ENCODE data around the gene MXRA8.

Gene MXRA8

DNA sequence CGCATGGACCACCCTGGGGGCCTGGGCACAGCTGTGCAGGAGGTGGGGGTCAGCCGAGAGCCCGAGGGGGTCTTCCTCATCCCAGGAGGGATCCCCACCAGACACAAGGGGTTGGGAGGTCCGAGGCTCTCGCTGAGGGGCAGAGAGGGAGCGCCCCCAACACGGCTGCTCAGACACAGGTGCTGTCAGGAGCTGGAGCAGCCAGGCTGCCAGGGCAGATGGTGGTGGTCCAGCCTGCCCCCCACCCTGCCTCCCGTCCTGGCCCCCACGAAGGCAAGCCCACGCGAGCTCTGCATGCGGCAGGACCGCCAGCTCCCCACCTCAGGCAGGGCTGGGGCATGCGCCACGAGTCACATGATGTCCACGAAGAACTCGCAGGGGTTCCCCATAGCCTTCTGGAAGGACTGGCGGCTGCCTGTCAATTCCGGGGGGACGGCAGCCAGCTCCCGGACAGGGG, 22.5 kb downstream of the MXRA8 start:
- DNase-seq (ENCODE audit: low read depth in 2 of 2) = no peak

DNA sequence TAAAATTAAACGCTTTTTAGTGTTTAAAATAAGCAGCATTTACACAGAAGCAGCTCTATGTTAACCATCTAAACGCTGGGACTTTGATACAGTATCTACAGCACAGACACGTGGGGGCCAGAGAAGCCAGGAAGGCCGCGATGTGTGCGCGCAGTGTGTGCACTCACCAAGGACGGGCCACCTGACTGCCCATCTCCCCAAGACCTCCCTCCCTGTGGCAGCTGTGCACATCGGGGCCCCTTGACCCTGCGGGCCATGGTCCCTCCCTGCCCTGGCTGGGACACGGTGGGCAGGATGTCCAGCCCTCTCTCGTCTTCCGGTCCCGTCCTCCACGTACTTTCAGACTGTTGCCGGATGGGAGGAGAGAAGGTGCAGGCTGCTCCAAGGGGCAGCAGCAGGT, 23.1 kb downstream of the MXRA8 start:
- DNase-seq (ENCODE audit: low read depth in 2 of 2) = no peak

DNA sequence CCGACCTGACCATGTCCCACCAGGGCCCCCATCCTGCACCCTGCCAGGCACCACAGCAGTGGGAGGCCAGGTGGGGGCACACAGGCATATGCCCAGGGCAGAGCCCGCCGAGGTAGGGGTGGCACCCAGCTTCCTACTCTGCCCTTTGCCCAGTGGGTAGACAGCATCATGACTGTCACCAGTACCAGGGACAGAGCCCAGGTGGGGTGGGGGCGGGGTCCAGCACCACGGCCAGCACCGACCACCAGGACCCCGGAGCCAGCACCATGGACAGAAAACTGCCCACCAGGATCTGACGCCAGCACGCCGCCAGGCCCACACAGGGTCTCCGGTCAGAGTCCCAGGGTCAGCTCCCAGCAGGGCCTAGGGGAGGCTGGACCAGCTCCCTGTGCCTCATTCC, 23.5 kb downstream of the MXRA8 start:
- no peak for DNase-seq (ENCODE audit: low read depth in 2 of 2)

DNA sequence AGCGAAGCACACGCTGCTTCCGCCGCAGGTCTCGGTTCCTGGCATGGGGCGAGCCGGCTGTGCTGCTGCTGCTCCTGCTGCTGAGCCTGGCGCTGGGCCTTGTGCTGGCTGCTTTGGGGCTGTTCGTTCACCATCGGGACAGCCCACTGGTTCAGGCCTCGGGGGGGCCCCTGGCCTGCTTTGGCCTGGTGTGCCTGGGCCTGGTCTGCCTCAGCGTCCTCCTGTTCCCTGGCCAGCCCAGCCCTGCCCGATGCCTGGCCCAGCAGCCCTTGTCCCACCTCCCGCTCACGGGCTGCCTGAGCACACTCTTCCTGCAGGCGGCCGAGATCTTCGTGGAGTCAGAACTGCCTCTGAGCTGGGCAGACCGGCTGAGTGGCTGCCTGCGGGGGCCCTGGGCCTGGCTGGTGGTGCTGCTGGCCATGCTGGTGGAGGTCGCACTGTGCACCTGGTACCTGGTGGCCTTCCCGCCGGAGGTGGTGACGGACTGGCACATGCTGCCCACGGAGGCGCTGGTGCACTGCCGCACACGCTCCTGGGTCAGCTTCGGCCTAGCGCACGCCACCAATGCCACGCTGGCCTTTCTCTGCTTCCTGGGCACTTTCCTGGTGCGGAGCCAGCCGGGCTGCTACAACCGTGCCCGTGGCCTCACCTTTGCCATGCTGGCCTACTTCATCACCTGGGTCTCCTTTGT, 24.7 kb downstream of the MXRA8 start:
- DNase-seq (ENCODE audit: low read depth in 2 of 2) = no peak

DNA sequence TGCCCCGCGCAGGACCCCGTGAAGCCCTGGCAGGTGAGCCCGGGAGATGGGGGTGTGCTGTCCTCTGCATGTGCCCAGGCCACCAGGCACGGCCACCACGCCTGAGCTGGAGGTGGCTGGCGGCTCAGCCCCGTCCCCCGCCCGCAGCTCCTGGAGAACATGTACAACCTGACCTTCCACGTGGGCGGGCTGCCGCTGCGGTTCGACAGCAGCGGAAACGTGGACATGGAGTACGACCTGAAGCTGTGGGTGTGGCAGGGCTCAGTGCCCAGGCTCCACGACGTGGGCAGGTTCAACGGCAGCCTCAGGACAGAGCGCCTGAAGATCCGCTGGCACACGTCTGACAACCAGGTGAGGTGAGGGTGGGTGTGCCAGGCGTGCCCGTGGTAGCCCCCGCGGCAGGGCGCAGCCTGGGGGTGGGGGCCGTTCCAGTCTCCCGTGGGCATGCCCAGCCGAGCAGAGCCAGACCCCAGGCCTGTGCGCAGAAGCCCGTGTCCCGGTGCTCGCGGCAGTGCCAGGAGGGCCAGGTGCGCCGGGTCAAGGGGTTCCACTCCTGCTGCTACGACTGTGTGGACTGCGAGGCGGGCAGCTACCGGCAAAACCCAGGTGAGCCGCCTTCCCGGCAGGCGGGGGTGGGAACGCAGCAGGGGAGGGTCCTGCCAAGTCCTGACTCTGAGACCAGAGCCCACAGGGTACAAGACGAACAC, 25.4 kb downstream of the MXRA8 start:
- DNase-seq (ENCODE audit: low read depth in 2 of 2) = no peak

DNA sequence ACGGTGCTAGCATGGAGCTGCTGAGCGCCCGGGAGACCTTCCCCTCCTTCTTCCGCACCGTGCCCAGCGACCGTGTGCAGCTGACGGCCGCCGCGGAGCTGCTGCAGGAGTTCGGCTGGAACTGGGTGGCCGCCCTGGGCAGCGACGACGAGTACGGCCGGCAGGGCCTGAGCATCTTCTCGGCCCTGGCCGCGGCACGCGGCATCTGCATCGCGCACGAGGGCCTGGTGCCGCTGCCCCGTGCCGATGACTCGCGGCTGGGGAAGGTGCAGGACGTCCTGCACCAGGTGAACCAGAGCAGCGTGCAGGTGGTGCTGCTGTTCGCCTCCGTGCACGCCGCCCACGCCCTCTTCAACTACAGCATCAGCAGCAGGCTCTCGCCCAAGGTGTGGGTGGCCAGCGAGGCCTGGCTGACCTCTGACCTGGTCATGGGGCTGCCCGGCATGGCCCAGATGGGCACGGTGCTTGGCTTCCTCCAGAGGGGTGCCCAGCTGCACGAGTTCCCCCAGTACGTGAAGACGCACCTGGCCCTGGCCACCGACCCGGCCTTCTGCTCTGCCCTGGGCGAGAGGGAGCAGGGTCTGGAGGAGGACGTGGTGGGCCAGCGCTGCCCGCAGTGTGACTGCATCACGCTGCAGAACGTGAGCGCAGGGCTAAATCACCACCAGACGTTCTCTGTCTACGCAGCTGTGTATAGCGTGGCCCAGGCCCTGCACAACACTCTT, 26.2 kb downstream of the MXRA8 start:
- no peak for DNase-seq (ENCODE audit: low read depth in 2 of 2)

DNA sequence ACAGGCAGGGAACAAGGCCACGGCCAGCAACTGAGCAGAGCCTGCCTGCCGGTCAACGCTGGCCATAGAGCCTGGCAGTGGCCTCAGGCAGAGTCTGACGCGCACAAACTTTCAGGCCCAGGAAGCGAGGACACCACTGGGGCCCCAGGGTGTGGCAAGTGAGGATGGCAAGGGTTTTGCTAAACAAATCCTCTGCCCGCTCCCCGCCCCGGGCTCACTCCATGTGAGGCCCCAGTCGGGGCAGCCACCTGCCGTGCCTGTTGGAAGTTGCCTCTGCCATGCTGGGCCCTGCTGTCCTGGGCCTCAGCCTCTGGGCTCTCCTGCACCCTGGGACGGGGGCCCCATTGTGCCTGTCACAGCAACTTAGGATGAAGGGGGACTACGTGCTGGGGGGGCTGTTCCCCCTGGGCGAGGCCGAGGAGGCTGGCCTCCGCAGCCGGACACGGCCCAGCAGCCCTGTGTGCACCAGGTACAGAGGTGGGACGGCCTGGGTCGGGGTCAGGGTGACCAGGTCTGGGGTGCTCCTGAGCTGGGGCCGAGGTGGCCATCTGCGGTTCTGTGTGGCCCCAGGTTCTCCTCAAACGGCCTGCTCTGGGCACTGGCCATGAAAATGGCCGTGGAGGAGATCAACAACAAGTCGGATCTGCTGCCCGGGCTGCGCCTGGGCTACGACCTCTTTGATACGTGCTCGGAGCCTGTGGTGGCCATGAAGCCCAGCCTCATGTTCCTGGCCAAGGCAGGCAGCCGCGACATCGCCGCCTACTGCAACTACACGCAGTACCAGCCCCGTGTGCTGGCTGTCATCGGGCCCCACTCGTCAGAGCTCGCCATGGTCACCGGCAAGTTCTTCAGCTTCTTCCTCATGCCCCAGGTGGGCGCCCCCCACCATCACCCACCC, 27.0 kb downstream of the MXRA8 start, which contains the start of gene TAS1R3:
Gene TAS1R3, plus strand, starts transcription at position 213 of the 898 bp plus-strand sequence. Its CDS starts 66 bp downstream, at position 279.
- DNase-seq (ENCODE audit: low read depth in 2 of 2) = no peak

DNA sequence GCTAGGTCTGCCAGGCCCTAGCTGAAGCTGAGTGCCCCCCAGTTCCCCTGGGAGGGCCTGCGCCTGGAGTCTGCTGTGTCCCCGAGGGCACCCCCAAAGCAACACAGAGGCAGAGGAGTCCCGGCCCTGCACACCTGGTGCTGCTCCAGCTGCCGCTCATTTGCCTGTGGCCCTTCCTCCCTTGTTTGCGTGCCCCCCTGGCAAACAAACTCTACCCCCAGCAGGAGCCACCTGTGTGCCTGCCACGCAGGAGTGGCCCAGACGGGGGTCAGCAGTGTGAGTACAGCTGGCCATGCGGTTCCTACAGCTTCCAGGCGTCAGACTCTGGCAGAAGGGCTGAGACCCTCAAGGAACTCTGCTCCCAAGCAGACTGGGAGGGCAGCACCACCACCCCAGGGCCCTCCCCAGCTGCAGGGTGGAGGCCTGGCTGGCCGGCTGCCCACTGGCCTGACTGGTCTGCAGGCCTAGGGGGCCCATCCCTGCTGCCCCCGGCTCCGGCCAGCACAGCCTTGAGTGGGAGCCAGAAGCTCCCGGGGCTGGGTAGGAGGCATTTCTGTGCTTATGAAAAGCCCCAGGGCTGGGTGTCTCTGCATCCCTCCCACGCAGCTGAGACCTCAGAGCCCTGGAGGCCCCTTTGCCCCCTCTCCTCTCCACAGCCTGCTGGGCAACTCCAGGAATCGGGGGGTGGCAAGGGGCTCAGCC, 27.8 kb downstream of the MXRA8 start:
- no peak for DNase-seq (ENCODE audit: low read depth in 2 of 2)

DNA sequence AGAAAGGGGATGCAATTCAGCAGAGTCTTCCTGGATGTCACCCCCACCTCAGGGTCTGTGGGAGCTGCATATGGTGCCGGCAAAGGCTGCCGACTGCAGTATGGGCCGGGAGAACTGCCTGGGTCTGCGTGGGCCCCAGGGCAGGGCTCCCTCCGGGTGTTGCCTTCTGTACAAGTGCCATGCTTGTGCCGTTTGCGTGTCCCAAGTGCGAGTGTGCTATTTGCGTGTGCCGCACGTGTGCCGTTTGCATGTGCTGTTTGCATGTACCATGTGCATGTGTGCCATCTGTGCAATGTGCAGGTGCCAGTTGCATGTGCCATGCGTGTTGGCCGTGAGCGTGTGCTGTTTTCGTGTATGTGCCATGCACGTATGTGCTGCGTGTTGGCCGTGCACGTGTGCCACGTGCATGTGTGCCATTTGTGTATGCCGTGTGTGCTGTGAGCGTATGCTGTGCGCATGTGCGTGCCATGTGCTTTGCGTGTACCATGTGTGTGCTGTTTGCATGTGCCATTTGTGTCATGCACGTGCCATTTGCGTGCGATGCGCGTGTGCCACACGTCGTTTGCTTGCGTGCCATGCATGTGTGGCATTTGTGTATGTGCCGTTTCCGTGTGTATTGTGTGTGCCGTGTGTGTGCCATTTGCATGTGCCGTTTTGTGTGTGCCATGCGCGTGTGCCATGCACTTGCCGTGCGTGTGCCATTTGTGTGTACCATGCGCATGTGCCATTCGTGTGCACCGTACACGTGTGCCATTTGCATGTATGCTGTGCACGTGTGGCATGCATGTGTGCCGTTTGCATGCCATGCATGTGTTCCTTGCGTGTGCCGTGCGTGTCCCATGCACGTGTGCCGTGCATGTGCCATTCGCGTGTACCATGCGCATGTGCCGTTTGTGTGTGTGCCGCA, 28.8 kb downstream of the MXRA8 start:
- no peak for DNase-seq (ENCODE audit: low read depth in 2 of 2)

DNA sequence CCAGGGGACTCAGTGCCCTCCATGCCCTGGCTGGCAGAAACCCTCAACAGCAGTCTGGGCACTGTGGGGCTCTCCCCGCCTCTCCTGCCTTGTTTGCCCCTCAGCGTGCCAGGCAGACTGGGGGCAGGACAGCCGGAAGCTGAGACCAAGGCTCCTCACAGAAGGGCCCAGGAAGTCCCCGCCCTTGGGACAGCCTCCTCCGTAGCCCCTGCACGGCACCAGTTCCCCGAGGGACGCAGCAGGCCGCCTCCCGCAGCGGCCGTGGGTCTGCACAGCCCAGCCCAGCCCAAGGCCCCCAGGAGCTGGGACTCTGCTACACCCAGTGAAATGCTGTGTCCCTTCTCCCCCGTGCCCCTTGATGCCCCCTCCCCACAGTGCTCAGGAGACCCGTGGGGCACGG, 30.1 kb downstream of the MXRA8 start:
- DNase-seq (ENCODE audit: low read depth in 2 of 2) = no peak

DNA sequence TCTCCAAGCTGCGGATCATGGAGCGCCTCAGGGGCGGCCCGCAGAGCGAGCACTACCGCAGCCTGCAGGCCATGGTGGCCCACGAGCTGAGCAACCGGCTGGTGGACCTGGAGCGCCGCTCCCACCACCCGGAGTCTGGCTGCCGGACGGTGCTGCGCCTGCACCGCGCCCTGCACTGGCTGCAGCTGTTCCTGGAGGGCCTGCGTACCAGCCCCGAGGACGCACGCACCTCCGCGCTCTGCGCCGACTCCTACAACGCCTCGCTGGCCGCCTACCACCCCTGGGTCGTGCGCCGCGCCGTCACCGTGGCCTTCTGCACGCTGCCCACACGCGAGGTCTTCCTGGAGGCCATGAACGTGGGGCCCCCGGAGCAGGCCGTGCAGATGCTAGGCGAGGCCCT, 31.1 kb downstream of the MXRA8 start:
- DNase-seq (ENCODE audit: low read depth in 2 of 2) = no peak

DNA sequence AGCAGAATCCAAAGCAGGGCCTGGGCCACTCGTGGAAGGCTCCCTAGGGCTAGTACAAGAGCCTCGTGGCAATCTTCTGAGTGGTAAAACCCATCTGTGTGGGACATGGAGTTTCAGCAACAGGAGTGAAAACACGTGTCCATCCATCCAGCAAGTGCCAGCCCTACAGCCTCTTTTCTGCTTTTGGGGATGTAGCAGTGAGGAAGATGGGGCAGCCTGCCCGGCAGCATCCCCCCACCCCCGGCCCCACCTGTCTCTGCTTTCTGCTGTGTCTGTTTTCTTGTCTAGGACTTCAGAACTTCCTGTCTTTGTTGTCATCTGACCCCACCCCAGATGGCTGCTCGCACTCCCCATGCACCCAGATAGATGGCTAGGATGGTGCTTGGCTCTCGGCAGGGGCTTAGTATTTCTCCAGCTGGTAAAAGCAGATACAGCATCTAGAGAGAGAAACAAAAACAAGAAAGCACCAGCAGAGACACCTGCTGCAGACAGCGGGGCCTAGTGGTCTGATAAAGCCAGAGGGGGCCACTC, 32.2 kb downstream of the MXRA8 start:
- no peak for DNase-seq (ENCODE audit: low read depth in 2 of 2)

DNA sequence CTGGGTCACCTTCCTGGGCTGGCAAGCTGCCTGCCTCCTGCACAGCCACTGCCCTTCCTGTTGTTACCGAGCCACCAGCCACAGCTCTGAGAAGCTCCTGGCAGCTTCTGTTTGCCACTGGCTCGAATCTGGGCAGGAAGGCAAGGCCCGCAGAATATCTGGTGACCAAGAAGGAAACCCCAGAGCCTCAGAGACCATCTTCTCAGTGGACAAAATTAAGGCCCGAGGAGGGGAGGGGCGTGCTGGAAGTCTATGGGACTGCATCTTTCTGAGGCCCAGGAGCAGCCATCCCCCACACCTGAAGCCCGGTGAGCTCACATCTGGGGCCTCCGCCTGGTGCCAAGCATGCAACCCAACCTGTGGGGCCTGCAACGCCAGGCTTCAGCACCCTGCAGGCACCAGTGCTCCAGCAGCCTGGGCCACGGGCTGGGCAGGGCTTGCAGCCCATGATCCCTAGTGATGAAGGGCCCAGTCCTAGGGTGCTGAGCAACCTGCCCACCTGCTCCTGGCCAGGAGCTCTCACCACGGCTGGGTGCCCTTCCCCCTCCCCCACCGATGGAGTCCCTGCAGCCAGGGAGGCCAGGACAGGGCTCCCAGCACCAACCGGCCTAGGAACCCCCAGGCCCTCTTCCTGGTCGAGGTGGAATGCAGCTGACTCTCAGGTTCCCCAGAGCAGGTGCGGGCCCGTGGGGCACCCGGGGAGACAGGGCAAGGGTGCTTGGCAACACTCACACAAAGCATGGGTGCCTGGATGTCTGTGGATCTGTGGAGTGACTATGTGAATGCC, 32.9 kb downstream of the MXRA8 start:
- no peak for DNase-seq (ENCODE audit: low read depth in 2 of 2)

DNA sequence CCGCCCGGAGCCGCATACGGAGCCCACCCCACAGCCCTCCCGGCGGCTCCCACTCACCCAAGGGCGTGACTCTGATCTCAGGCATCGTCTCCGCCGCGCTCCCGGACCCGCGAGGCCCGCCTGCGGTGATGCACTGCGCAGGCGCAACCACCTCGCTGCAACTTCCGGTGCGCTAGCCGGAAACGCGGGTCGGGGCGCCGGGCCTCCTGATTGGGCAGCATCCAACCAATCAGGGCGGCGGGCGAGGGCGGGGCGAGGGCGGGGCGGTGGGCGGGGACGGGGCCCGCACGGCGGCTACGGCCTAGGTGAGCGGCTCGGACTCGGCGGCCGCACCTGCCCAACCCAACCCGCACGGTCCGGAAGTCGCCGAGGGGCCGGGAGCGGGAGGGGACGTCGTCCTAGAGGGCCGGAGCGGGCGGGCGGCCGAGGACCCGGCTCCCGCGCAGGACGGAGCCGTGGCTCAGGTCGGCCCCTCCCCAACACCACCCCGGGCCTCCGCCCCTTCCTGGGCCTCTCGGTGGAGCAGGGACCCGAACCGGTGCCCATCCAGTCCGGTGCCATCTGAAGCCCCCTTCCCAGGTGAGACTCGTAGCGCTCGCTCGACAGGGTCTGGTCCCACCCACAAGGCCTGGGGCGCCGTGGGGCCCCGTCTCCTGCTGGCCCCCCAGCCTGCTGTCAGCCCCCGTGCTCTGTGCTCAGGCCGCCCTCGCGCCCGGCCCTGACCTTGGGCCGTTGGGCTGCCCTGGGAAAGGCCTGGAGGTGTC, 33.6 kb downstream of the MXRA8 start, which contains the start of the genes CPTP and INTS11:
Gene CPTP, plus strand, starts transcription at position 279 of the 764 bp plus-strand sequence. CDS start 2,109 bp downstream, outside the sequence.
Gene INTS11, minus strand, starts transcription at position 137 of the 764 bp plus-strand sequence. Its CDS starts 52 bp downstream, at position 85.
- peak; percentile 91 to 96 for DNase-seq (ENCODE audit: low read depth in 2 of 2)

DNA sequence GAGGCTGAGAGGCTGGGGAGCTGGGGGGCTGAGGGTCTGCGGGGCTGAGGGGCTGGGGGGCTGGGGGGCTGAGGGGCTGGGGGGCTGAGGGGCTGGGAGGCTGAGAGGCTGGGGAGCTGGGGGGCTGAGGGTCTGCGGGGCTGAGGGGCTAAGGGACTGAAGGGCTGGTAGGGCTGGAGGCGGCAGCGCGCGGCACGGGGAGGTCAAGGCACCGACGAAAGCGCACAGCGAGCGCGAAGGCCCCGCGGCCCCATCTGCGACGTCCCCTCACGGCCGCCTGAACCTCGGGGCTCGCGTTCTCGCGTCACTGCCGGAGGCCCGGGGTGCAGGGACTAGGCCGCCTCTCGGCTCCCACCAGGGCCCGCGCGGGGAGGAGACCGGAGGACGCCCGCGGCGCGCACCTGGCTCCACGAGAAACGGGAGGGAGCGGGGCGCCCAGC, 34.3 kb downstream of the MXRA8 start:
- DNase-seq (ENCODE audit: low read depth in 2 of 2) = no peak

DNA sequence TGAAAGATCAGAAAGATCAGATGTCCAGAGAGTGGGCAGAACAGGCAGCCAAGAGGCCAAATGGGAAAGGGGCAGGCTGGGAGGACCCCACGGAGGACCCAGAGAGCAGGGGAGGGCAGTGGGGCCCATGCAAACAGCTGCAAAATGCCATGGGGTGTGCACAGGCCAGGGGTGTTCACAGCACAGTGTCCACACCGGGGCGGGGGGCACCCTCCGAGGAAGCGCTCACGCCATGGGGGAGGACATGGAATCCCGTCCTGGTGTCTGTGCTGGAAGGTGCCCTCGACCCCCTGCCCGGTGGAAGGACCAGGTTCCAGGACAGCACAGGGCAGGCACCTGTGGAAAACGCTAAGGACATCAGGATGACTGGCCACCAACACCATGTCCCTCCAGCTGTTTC, 35.4 kb downstream of the MXRA8 start:
- DNase-seq (ENCODE audit: low read depth in 2 of 2) = no peak

DNA sequence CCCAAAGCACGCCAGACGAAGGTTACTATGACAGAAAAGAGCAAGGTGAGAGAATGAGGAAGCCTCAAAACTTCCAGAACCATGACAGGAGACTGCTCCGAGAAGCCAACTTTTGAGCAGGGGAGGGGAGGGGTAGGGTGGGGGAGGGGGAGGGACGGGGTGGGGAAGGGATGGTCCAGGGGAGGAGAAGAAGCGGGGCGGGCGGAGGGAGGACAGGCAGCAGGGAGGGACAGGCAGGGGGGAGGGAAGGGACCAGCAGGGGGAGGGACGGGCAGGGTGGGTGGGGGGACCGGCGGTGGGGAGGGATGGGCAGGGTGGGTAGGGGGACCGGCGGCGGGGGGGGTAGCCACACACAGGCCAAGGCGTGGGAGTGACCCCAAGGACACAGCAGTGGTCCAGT, 35.9 kb downstream of the MXRA8 start:
- no peak for DNase-seq (ENCODE audit: low read depth in 2 of 2)

DNA sequence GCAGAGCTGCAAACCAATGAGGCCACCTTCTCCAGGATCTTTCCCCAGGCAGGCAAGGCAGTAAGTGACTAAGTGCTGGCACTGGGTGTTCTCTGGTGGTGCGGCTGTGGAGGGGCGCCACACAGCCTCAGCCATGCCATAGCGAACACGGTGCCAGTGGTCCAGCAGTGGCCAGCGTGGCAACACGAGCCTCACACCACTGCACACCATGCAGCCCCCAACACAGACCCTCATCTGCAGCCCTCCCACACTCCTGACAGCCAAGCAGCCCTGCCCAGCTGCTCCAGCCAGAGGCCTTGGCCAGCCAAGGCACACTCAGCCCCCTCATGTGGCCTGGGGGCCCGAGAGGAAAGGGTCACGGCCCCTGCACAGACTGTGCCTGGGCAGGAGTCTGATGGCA, 36.9 kb downstream of the MXRA8 start:
- no peak for DNase-seq (ENCODE audit: low read depth in 2 of 2)

Measured in stimulated activated CD8-positive, alpha-beta memory T cell treated with anti-CD3 and anti-CD28 coated beads, Interleukin-2, amount 100 ng/mL, for 1 hour (primary cell).